ENCODE measurements around the gene TOMM20. TPM values are rescaled to one million over a fixed set of nuclear protein-coding genes. Genes with fewer than 3 reads are reported as not detected.

TOMM20 gene
- total RNA-seq, 1 experiment from 2014 or later, result 101 TPM

- ChIA-PET CTCF (interaction anchor here (0.6 kb wide), 1 partner anchor 498 kb away, joined by 7 read pairs; no protein-coding TSS in a partner anchor), POLR2A (interaction anchor here (0.7 kb wide), 1 partner anchor 26 kb away, joined by 3 read pairs; no protein-coding TSS in a partner anchor)
- DNase-seq (ENCODE audit: low read depth, low spot score), result no peak
- no TSS peak for BruUV-seq (replicated peaks)
- TF ChIP-seq SIN3A (IDR thresholded peaks at IDR 0.05; ENCODE audit: borderline replicate concordance, insufficient read depth, low read depth, low read length) (no peak), POLR2AphosphoS5 (IDR thresholded peaks at IDR 0.05; ENCODE audit: low read depth, low read length) (no peak), TCF7L2 (IDR thresholded peaks at IDR 0.05; ENCODE audit: low read depth, low read length) (no peak), CTCF (IDR thresholded peaks at IDR 0.05) (no peak), REST (IDR thresholded peaks at IDR 0.05; ENCODE audit: insufficient read depth in 1 of 2, low read depth in 2 of 2, low read length in 1 of 2) (no peak)
- no peaks in the 10 kb centered on the region for H3K27me3 ChIP-seq (ENCODE audit: control insufficient read depth, insufficient read depth, low read length)
- no peak overlapping the region for H3K4me3 ChIP-seq (ENCODE audit: low read depth in 2 of 2, low read length in 2 of 2)
- H3K9me3 ChIP-seq (ENCODE audit: control insufficient read depth, insufficient read depth, low read depth, low read length), result no peaks in the 10 kb centered on the region
- in situ Hi-C loops (cut with HindIII; ENCODE audit: low pct_unique_long_range_greater_than_20kb, low sequenced_read_pairs) (no loop called here), intact Hi-C loops (cut with micrococcal nuclease; ENCODE audit: unreplicated experiment) (no loop called here)
- H3K27ac ChIP-seq (ENCODE audit: low read length), result no peak overlapping the region
- peaks cover 23% of the 10 kb centered on the region for H3K36me3 ChIP-seq (ENCODE audit: control insufficient read depth, insufficient read depth, low read length)
- no peak for ATAC-seq
- H3K4me1 ChIP-seq (ENCODE audit: control insufficient read depth, insufficient read depth, low read length), result peaks cover 12% of the 10 kb centered on the region
These were observed 2.2 kb upstream of the TOMM20 start for GRCh38 chr1:235130766-235131270.

- no peak for ATAC-seq
These were observed 1.3 kb upstream of the TOMM20 start for GRCh38 chr1:235129774-235130570.

More at GRCh38 chr1:235129774-235130570, 1.3 kb upstream of the TOMM20 start:
- H3K27me3 ChIP-seq (ENCODE audit: control insufficient read depth, insufficient read depth, low read length), result no peaks in the 10 kb centered on the region
- ChIA-PET POLR2A (interaction anchor here (0.7 kb wide), 1 partner anchor 26 kb away, joined by 3 read pairs; no protein-coding TSS in a partner anchor), CTCF (interaction anchor here (0.6 kb wide), 1 partner anchor 499 kb away, joined by 7 read pairs; no protein-coding TSS in a partner anchor)
- DNase-seq (ENCODE audit: low read depth, low spot score), result no peak
- H3K4me1 ChIP-seq (ENCODE audit: control insufficient read depth, insufficient read depth, low read length), result peaks cover 12% of the 10 kb centered on the region
- H3K9me3 ChIP-seq (ENCODE audit: control insufficient read depth, insufficient read depth, low read depth, low read length), result no peaks in the 10 kb centered on the region
- BruUV-seq (replicated peaks), result no TSS peak
- H3K27ac ChIP-seq (ENCODE audit: low read length), result peak overlapping the region; percentile 97
- peaks cover 18% of the 10 kb centered on the region for H3K36me3 ChIP-seq (ENCODE audit: control insufficient read depth, insufficient read depth, low read length)
- TF ChIP-seq TCF7L2 (IDR thresholded peaks at IDR 0.05; ENCODE audit: low read depth, low read length) (no peak), POLR2AphosphoS5 (IDR thresholded peaks at IDR 0.05; ENCODE audit: low read depth, low read length) (peak; percentile 36; the same call in 1 of the 2 replicates), REST (IDR thresholded peaks at IDR 0.05; ENCODE audit: insufficient read depth in 1 of 2, low read depth in 2 of 2, low read length in 1 of 2) (no peak), SIN3A (IDR thresholded peaks at IDR 0.05; ENCODE audit: borderline replicate concordance, insufficient read depth, low read depth, low read length) (no peak), CTCF (IDR thresholded peaks at IDR 0.05) (no peak)
- intact Hi-C loops (cut with micrococcal nuclease; ENCODE audit: unreplicated experiment) (no loop called here), in situ Hi-C loops (cut with HindIII; ENCODE audit: low pct_unique_long_range_greater_than_20kb, low sequenced_read_pairs) (no loop called here)
- H3K4me3 ChIP-seq (ENCODE audit: low read depth in 2 of 2, low read length in 2 of 2), result no peak overlapping the region
